Keratinocyte (primary cell): ENCODE measurements around the gene RABGGTA.

Experiments used
- CTCF ChIP-seq, 3 experiments: IDR thresholded peaks in 1 of 3; conservative IDR thresholded peaks in 1 of 3; optimal IDR thresholded peaks in 1 of 3; 2 replicates in 2 of 3; 3 replicates in 1 of 3; pipeline versions ENCODE3 to v1.5.1; 2011; ENCODE audit warnings: low read length in 3 of 3, mild to moderate bottlenecking in 3 of 3, moderate library complexity in 2 of 3, control low read depth in 1 of 3, inconsistent platforms in 1 of 3; ENCODE audit not compliant: insufficient read depth in 2 of 3; ENCODE audit errors: extremely low read depth in 1 of 3
- EZH2 ChIP-seq: IDR thresholded peaks from one replicate; pipeline ENCODE4 v1.6.1; 2012; ENCODE audit warnings: inconsistent platforms, mild to moderate bottlenecking, low read length, moderate library complexity

GRCh38 chr14:24254630-24255392 lies 16.6 kb downstream of the RABGGTA start:
- TF ChIP-seq CTCF (optimal IDR thresholded peaks at IDR 0.05 in 1 of 3, IDR thresholded peaks at IDR 0.05 in 1 of 3, conservative IDR thresholded peaks at IDR 0.05 in 1 of 3; ENCODE audit: extremely low read depth in 1 of 3, insufficient read depth in 2 of 3, low read length in 3 of 3) (no peak), EZH2 (no peak)
